GM21576 (cell line): ENCODE results near the gene KCNG2.

Experiments
- ATAC-seq: cut with Tn5 transposase; IDR thresholded peaks from one replicate; pipeline ENCODE4 v1.9.1; 2021; ENCODE audit warnings: mild to moderate bottlenecking, moderate library complexity; ENCODE audit not compliant: unreplicated experiment

The KCNG2 gene

DNA sequence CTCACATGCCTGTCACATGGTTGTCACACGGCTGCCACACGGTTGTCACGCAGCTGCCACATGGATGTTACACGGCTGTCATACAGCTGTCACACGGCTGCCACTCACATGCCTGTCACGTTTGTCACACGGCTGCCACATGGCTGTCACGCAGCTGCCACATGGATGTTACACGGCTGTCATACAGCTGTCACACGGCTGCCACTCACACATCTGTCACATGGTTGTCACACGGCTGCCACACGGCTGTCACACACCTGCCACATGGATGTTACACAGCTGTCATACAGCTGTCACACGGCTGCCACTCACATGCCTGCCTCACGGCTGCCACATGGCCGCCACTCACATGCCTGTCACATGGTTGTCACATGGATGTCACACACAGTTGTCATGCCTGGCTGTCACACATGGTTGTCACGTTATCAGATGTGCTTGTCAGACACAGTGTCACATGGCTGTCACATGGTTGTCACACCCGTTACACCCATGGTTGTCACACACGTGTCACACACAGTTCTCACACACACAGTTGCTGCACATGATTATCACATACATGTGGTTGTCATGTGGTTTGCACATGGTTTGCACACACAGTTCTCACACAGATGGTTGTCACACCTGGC is 19.4 kb downstream of the KCNG2 start:
- no peak for ATAC-seq

DNA sequence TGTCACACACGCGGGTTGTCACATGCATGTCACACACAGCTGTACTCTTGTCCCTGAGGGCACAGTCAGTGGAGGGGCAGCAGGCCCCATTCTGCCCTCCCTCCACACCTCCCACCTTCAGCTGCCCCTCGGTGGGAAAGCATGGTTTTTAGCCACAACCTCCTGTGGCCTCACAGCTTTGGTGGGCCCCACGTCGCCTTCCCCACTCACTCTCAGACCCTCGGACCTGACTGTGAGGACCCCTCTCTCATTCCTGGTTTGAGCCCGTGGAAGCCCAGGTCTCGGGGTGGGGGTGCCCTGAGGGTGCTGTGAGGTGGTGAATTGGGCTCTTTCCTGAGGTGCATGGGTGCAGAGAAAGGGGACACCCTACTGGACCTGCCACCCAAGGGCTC is 19.9 kb downstream of the KCNG2 start:
- no peak for ATAC-seq

DNA sequence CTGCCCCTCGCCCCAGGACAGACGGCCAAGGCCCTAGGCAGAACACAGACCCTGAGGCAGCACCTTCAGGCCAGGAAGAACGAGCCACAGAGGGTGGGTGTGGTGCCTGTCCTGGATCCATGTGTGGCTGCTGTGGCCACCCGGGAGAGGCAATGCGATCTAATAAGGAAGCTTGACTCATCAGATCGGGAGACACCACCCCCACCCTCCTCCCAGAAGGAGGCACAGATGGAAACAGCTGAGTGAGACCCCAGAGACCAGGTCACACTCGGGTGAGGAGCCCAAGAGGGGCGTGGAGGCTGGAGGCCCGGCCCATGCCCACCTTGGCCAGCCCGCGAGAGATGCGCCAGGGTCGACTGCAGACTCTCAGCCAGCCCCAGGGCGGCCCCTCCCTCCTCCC is 20.3 kb downstream of the KCNG2 start:
- no peak for ATAC-seq

DNA sequence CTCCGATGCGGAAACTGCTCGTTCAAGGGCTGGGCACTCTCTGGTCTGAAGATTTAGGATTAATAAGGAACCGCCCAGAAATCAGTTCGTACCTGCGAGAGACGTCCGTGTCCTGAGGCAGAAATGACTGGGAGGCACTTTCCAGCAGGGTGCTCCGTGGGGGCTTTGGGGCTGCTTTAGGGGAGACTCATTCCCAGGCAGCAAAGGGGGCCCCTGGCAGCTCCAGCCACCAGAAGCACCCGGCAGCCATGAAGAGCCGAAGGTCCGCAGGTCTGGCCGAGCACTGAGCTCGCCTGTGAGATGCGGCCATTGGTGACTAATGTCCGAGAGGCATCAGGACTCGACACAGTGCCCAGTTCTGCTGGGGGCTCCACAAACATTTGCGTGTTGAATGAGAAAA is 20.9 kb downstream of the KCNG2 start:
- ATAC-seq, result no peak

DNA sequence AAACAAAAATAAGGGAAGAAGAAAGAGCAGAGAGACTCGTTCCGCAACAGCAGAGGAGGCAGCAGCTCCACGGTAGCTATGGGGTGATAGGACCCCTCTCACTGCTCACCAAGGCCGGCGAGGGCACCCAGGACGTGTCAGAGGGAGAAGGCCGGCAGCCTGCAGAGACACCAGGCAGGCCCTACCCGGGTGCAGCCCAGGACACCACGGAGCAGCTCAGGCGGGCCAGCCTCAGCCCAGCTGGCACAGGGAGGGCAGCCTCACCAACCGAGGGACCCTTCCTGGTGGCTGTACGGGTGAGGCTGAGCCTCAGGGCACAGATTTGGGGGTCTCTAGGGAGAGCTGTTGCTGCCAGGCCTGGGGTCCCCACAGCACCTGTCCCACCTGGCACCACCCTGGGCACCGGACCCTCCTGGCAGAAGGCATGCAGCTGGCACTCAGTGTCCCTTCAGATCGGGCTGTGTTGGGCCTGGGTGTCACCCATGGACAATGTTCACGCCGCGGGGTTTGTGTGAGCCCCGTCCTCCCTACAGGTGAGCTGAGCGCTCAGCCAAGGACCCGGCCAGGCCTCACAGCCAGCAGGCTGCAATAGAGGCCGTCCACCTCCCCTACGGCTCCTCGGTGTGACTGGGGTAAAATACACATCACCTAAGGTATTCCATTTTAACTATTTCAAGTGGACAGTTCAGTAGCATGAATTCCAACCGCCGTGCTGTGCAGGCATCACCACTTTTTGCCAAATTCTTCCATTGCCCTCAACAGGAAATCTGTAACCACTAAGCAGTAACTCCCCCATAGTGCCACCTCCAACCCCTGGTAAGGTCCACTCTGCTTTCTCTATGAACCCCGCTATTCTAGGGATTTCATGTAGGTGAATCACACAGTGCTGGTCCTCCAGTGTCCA is 21.6 kb downstream of the KCNG2 start:
- ATAC-seq, result peak; percentile 11

DNA sequence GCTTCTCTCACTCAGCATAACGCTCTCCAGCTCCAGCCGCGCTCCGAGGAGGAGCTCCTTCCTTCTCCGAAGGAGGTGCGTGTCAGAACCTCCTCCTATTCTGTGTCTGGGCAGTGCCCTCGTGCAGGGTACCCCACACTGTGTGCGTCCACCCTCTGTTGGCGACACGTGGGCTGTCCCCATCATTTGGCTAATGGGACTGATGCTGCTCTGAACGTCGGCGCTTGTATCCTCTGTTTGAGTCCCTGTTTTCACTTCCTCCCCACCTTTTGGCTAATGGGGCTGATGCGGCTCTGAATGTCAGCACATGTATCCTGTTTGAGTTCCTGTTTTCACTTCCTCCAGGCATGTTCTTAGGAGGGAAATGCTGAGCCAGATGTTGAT is 22.2 kb downstream of the KCNG2 start:
- ATAC-seq, result peak; percentile 95

DNA sequence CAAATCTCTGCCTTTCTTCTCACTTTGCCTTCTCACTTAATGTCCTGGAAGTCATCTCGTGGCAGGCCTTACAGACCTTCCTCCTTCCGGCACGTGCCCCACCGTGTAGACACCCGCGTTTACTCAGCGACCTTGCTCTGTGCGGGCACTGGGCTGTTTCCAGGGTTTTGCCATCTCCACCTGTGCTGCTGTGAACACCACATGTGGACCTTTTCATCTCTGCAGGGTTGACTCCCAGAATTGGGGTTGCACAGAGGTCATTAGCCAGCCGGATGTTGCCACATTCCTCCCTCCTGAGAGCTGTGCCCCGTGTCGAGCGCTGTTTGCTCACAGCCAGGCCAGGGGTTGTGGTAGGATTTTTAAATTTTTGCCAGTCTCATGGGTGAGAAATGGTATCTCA is 25.4 kb downstream of the KCNG2 start:
- no peak for ATAC-seq

DNA sequence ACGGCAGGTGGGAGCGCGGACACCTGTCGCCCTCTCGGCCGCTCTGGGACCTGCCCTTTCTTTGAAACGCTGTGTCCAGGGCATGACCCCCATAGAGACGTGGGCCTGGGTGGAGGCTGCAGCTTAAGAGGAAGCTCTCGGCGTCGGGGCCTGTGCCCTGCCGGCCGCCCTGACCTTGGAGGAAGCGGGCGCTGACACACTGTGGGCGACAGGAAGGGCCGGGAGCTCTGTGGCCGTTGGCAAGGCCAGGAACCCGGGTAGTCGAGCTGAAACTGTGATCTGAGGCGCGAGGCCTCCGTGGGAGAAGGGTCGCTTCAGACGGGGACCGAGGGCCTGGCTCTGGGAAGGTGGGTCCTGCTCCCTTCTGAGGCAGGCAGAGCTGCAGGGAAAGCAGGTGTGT is 28.2 kb downstream of the KCNG2 start:
- no peak for ATAC-seq

DNA sequence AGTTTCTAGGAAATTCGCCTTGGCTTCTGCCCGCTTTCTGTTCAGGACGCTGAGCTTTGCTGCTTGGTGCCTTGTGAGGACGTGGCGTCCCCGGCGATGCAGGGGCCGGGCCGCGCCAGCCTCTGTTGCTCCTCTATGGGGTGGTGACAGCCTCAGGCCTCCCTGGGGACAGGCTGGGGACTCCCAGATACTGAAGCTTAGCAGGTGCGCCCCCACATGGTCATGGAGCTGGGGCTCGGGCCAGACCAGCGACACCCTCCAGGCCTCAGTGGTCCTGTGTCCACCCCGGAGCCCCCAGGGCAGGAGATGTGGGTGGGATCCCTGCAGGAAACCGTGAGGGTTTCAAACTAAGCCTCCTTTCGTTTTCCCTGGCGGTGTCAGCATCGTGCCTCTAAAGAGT is 29.2 kb downstream of the KCNG2 start:
- no peak for ATAC-seq

DNA sequence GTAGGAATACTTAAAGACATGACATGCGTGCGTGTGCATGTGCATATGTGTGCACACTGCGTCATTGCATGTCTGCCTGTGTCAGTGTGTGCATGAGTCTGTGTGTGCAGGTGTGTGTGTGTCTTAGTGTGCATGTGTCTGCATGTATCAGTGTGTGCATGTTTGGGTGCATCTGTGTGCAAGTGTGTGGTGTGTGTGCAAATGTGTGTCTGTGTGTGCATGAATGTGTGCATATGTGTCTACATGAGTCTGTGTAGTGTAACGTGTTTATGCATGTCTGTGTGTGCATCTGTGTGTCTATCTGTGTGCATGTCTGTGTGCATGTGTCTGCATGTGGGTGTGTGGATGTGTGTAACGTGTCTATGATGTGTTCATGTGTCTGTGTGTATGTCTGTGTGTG is 30.5 kb downstream of the KCNG2 start:
- no peak for ATAC-seq

DNA sequence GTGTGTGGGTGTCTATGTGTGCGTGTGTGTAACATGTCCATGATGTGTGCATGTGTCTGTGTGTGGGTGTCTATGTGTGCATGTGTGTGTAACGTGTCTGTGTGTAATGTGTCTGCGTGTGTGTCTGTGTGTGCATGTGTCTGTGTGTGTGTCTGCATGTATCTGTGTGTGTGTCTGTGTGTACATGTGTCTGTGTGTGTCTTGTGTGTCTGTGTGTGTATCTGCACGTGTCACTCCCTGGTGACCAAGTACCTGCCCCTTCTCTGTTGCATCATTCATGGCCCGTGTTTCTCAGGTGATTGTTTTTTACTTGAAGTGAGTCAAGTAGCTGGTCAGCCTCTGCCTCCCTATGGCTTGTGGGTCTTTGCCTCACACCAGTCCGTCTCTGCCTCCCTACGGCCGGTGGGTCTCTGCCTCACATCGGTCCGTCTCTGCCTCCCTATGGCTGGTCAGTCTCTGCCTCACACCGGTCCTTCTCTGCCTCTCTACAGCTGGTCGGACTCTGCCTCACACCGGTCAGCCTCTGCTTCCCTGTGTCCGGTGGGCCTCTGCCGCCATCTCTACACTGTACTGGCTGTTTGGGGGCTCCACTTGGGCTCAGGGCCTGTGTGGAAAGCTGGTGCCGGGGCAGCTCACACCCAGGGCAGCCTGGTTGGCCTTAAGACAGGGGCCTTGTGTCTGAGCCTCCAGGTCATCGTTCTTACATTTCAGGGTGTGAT is 31.6 kb downstream of the KCNG2 start:
- no peak for ATAC-seq

DNA sequence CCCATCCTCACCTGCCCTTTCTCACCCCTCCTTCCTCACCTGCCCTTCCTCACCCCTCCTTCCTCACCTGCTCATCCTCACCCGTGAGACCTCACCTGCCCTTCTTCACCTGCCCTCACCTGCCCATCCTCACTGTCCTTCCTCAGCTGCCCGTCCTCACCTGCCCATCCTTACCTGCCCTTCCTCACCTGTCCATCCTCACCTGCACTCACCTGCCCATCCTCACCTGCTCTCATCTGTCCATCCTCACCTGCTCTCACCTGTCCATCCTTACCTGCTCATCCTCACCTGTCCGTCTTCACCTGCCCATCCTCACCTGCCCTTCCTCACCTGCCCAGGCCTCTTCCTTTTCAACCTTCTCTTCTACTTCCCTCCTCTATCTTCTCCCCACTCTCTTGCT is 34.4 kb downstream of the KCNG2 start:
- ATAC-seq, result no peak

DNA sequence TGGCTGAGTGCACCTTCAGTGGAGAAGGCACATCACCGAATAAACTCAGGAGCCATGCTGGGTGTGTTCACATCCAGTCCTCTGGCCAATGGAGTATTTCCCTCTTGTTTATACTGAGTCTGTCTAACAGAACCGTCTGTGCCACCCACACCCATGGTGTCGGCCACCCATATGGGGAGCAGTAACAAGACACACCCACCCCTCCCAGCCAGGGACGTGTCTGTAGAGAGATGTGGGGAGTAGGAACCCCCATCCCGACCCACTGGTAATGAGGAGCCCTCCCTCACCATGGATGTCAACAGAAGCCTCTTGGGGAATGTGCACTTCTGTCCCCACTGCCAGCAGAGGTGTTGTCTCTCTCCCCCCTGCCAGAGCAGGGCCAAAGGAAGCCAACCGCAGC is 37.1 kb downstream of the KCNG2 start:
- ATAC-seq, result no peak

DNA sequence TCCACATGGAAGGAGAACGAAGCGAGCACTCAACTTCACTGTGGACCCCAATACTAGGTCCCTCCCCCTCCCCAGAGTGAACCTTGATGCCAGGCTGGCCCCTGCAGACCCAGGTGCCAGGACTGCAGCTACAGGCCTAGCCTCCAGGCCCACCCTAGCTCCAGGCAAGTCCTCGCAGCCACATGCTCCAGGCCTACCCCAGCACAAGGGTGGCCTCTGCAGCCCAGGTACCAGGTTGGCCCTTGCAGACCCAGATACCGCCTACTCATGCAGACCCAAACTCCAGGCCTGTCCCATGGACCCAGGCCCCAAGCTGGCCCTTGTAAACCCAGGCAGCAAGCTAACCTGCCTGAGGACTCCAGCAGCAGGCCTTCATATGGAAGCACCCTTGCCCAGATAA is 44.2 kb downstream of the KCNG2 start:
- ATAC-seq, result no peak

DNA sequence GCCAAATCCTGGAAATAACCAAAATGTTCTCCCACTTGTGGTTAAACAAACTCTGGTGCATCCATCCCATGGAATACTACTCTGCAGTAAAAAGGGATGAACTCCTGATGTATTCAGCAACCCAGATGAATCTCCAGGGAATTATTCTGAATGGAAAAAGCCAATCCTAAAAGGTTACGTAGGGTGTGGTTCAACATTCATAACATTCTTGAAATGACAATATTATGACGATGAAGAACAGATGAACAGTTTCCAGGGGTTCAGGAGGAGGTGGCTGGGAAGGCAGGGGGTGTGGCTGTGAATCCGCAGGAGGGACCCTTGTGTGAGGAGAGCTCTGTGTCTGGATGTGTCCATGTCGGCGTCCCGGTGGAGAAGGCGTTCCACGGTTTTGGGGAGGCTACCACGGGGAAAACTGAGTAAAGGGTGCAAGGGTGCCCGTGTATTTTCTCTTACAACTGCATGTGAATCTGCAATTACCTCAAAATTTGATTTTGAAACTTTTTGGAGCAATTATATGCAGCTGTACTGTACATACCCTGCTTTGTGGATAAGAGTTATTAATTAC is 47.3 kb downstream of the KCNG2 start:
- ATAC-seq, result no peak

DNA sequence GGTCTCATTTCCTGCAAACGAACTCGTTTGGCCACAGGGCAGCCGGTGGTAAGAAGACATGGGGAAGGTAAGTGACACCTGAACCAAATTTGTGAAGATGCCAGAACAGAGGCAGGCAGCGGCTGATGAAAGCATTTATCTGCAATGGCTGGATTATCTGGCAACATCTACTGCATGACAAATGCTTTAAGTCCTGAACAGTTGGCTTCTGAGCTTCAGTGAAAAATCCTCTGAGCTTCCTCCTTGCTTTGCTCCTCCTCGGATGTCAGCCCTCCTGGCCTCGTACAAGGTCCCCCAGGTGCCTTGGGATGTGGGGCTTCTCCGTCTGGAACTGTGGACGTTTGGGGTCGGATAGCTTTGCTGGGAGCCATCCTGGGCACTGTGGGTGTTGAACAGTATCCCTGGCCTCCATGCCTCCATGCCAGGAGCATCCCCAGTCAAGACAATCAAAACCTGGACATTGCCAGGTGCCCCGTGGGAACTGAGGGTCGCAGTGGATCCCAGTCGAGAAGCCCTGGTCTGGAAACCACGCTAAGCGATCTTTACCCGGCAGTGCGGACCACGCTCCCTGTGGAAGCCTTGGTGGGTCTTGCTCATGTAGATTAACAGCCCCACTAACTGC is 49.3 kb downstream of the KCNG2 start:
- ATAC-seq, result no peak

DNA sequence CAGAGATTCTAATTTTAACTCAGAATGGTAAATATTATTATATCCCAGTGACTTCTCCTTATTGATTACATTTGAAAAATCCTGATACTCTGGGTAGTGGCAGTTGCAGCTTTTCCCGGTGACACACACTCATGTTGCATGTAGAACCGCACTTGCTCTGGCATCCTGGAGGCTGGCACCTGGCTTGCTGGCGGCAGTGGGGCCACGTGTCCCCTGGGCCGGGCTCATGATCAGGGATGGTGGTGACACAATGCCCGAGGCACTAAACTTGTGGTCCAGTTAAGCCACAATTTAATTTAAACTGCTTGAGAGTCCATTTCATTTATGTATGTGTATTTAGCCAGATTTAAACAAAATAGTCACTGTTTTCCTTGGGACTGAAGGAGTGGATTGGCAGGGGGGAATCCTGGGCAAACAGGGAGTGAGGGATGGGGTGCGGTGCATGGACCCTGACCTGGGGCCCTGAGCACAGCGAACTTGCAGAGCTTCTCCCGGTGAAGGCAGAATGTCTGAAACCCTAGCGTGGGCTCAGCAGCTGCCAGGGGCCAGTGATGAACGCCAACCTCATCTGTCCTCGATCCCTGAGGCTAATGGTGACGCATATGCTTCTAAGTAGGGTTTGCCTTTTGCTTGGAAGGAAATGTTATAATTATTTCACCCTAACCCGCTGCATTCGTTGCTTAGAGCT is 50.0 kb downstream of the KCNG2 start:
- ATAC-seq, result no peak

DNA sequence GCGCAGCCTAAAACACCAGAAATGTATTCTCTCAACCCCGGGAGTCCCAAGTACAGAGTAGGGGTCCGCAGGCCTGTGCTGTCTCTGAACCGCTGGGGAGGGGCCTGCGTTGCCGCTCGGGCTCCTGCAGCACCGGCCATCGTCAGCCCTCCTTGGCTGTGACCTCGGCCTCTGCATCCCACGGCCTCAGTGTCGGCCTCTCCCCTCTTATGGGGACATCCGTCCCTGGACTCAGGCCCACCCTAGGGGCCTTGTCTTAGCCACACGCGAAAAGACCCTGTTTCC is 50.5 kb downstream of the KCNG2 start:
- no peak for ATAC-seq

DNA sequence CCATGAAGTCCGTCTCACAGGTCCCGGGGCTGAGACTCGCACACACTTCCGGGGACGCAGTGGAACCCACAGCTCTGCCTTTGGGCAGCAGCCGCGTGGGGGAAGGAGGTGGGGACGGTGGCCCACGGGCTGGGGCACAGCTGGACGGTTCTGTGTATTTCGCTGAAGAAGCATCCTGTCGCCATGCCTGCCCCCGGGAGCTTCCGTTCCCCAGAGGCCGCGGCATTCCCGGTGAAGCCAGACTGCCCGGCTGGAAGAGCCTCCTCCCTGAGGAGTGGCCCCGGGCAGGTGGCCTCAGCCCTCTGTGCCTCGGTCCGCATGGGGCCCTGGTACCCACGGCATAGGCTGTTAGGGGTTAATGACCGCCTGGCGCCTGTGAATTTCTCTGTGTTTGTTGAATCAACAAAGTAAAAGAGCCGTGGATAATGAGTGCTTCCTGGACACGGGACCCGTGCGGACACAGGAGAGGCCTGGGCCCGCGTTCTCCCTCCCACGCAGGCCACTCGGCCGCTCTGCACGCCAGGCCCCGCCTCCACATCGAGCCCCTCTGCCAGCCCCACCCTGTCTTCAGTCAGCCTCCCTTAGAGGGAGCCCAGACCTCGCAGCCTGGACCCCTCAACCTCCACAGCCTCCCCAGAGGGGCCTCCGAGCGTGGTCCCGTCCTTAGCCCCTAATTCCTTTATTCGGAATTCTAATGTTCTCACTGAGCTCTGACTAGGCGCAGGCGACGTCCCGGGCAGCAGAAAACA is 51.0 kb downstream of the KCNG2 start:
- no peak for ATAC-seq
